ENCODE results near the gene MET. TPM values are rescaled to one million over a fixed set of nuclear protein-coding genes. Genes with fewer than 3 reads are reported as not detected.

MET gene
- total and polyA plus RNA-seq, 2 of the 8 experiments (the other 6 are each of a cell fraction or from before 2014, with no cell fraction given): 3.5 to 12.9 TPM

DNA sequence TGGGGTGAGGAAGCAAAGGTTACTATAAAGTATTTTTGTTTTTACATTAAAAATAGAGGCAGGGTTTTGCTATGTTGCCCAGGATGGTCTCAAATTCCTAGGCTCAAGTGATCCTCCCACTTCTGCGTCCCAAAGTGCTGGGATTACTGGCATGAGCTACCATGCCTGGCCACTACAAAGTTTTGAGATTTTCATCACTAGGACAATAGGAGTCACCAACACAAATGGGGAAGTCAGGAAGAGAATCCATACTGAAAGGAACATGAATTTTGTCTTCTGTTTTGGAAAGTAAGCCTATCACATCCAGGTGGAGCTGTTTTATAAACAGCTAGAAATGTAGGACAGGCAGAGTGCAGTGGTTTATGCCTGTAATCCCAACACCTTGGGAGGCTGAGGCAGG is 170.4 kb downstream of the MET start (continued):
- no peak for TF ChIP-seq RNF2 (IDR thresholded peaks at IDR 0.05; ENCODE audit: borderline replicate concordance, low read depth, low read length, missing control alignments, poor library complexity, severe bottlenecking)
- no peak for TF ChIP-seq POLR2AphosphoS5 (IDR thresholded peaks at IDR 0.05; ENCODE audit: low read depth, low read length)
- TF ChIP-seq CEBPB (IDR thresholded peaks at IDR 0.05; ENCODE audit: low read depth, low read length): no peak
